HCT116 (cell line): ENCODE results near the gene SEC24A. TPM values are rescaled to one million over a fixed set of nuclear protein-coding genes. Genes with fewer than 3 reads are reported as not detected.

ENCODE experiments used
- ATAC-seq: fragments of 200-7000 bp; cut with Tn5 transposase; 2 replicates; pipeline ENCODE4 v1.9.1; 2020; ENCODE audit warnings: mild to moderate bottlenecking, moderate library complexity
- BruUV-seq: library from RNA; stranded (reverse); fragments of 400-500 nt; replicated peaks from 2 replicates; lab custom pipeline; 2021; lab: Mats Ljungman, UMichigan
- CTCF ChIA-PET: fragments of 300-600 bp; sonication (Branson Sonifier 250); formaldehyde crosslinking; loops from one replicate; lab custom pipeline; 2021; ENCODE audit warnings: antibody characterized with exemption; lab: Charles Lee
- POLR2A ChIA-PET: fragments of 300-600, 350-600 bp; sonication (Branson Sonifier 250); formaldehyde crosslinking; loops from one replicate; lab custom pipeline; 2021; ENCODE audit warnings: antibody characterized with exemption; lab: Charles Lee
- RAD21 ChIA-PET, 2 experiments: fragments of 300-600 bp; sonication (Branson Sonifier 250); formaldehyde crosslinking; loops; one replicate each; lab custom pipeline; 2023; ENCODE audit warnings: low total read pairs in 2 of 2; ENCODE audit not compliant: uncharacterized antibody in 2 of 2, unreplicated experiment in 2 of 2, low non-redundant PET in 1 of 2; lab: Charles Lee
- DNase-seq: peaks from one replicate; pipeline ENCODE4 v3.0.0-alpha.2; 2010; ENCODE audit warnings: low read depth, low spot score
- H2AFZ ChIP-seq: fragments of 200-600 bp; shearing (Covaris generic), sonication (generic); 2 replicates; pipeline ENCODE4 v1.6.1; 2017; ENCODE audit warnings: low read depth, mixed run types, mixed read lengths, antibody characterized with exemption, low read length; ENCODE audit not compliant: poor library complexity, severe bottlenecking
- H3K27ac ChIP-seq: 2 replicates; pipeline ENCODE4 v1.5.1; 2012; ENCODE audit warnings: low read depth, low read length
- H3K27me3 ChIP-seq: fragments of 200-600 bp; sonication (generic); 2 replicates; pipeline ENCODE4 v1.6.1; 2016; ENCODE audit warnings: mixed run types, low read length, mixed read lengths; ENCODE audit not compliant: insufficient read depth
- H3K36me3 ChIP-seq, 2 experiments: fragments of 200-500 bp in 1 of 2; fragments of 200-600 bp in 1 of 2; sonication (Bioruptor generic) in 1 of 2; sonication (generic) in 1 of 2; 2 replicates each; pipeline versions ENCODE4 v1.5.1 to v1.6.1; 2014 to 2016; ENCODE audit warnings: low read length in 2 of 2, inconsistent platforms in 1 of 2, mixed read lengths in 1 of 2, mixed run types in 1 of 2; ENCODE audit not compliant: insufficient read depth in 2 of 2, control insufficient read depth in 1 of 2
- H3K4me1 ChIP-seq, 2 experiments: fragments of 200-600 bp in 1 of 2; sonication (generic) in 1 of 2; 2 replicates each; pipeline versions ENCODE4 v1.5.1 to v1.6.1; 2012 to 2017; ENCODE audit warnings: low read length in 2 of 2, inconsistent platforms in 1 of 2, mild to moderate bottlenecking in 1 of 2, mixed read lengths in 1 of 2, mixed run types in 1 of 2, moderate library complexity in 1 of 2; ENCODE audit not compliant: insufficient read depth in 2 of 2, control insufficient read depth in 1 of 2
- H3K4me2 ChIP-seq: fragments of 200-600 bp; sonication (generic); 2 replicates; pipeline ENCODE4 v1.6.1; 2017; ENCODE audit warnings: mixed run types, low read length, mixed read lengths
- H3K4me3 ChIP-seq, 2 experiments: fragments of 200-600 bp in 1 of 2; sonication (generic) in 1 of 2; replicated peaks in 1 of 2; 2 replicates each; pipeline ENCODE4 v1.5.1; 2011 to 2016; ENCODE audit warnings: low read length in 2 of 2, control low read depth in 1 of 2, low read depth in 1 of 2, mild to moderate bottlenecking in 1 of 2, mixed read lengths in 1 of 2, mixed run types in 1 of 2
- H3K79me2 ChIP-seq: fragments of 200-600 bp; sonication (generic); 2 replicates; pipeline ENCODE4 v1.6.1; 2017; ENCODE audit warnings: mild to moderate bottlenecking, mixed run types, low read length, moderate library complexity, mixed read lengths; ENCODE audit not compliant: insufficient read depth
- H3K9ac ChIP-seq: fragments of 200-600 bp; sonication (generic); 2 replicates; pipeline ENCODE4 v1.6.1; 2016; ENCODE audit warnings: low read length, mixed read lengths
- H3K9me2 ChIP-seq: fragments of 200-600 bp; sonication (generic), shearing (Covaris generic); 2 replicates; pipeline ENCODE4 v1.6.1; 2017; ENCODE audit warnings: mixed run types, mild to moderate bottlenecking, moderate library complexity; ENCODE audit not compliant: insufficient read depth
- H3K9me3 ChIP-seq, 2 experiments: fragments of 200-500 bp in 1 of 2; fragments of 200-600 bp in 1 of 2; sonication (Bioruptor generic) in 1 of 2; sonication (generic) in 1 of 2; 2 replicates each; pipeline ENCODE4 v1.6.1; 2014 to 2017; ENCODE audit warnings: low read length in 2 of 2, mixed read lengths in 2 of 2, inconsistent platforms in 1 of 2, low read depth in 1 of 2, mild to moderate bottlenecking in 1 of 2, mixed run types in 1 of 2, moderate library complexity in 1 of 2; ENCODE audit not compliant: control insufficient read depth in 1 of 2, insufficient read depth in 1 of 2
- H4K20me1 ChIP-seq: fragments of 200-600 bp; sonication (generic), shearing (Covaris generic); 2 replicates; pipeline ENCODE4 v1.6.1; 2017; ENCODE audit warnings: mixed run types, mild to moderate bottlenecking, moderate library complexity; ENCODE audit not compliant: insufficient read depth
- CBX3 ChIP-seq: IDR thresholded peaks from 2 replicates; pipeline ENCODE4 v1.6.1; 2012; ENCODE audit warnings: low read depth
- CEBPB ChIP-seq: IDR thresholded peaks from 2 replicates; pipeline ENCODE4 v1.6.1; 2012; ENCODE audit warnings: low read depth
- EGR1 ChIP-seq: IDR thresholded peaks from 2 replicates; pipeline ENCODE4 v1.6.1; 2012; ENCODE audit warnings: low read depth
- ELF1 ChIP-seq: IDR thresholded peaks from 2 replicates; pipeline ENCODE4 v1.6.1; 2012; ENCODE audit warnings: low read depth, borderline replicate concordance
- EZH2 ChIP-seq: fragments of 200-600 bp; sonication (generic); IDR thresholded peaks from 2 replicates; pipeline ENCODE4 v1.6.1; 2017; ENCODE audit warnings: antibody characterized with exemption, mixed run types
- EZH2phosphoT487 ChIP-seq: fragments of 200-600 bp; IDR thresholded peaks from 2 replicates; pipeline ENCODE4 v1.6.1; 2018; ENCODE audit warnings: antibody characterized with exemption, borderline replicate concordance
- FOSL1 ChIP-seq: IDR thresholded peaks from 2 replicates; pipeline ENCODE4 v1.6.1; 2012; ENCODE audit warnings: low read depth
- POLR2A ChIP-seq: IDR thresholded peaks from 2 replicates; pipeline ENCODE4 v1.7.0; 2011; ENCODE audit warnings: borderline replicate concordance; ENCODE audit not compliant: insufficient read depth, insufficient read length; ENCODE audit errors: extremely low read depth
- POLR2AphosphoS5 ChIP-seq: IDR thresholded peaks from 2 replicates; pipeline ENCODE4 v1.6.1; 2011; ENCODE audit warnings: mild to moderate bottlenecking, low read depth, low read length, moderate library complexity
- RAD21 ChIP-seq: IDR thresholded peaks from 2 replicates; pipeline ENCODE4 v1.6.1; 2012; ENCODE audit warnings: low read depth, mild to moderate bottlenecking
- SP1 ChIP-seq: IDR thresholded peaks from 2 replicates; pipeline ENCODE4 v1.6.1; 2012; ENCODE audit warnings: low read depth
- SRF ChIP-seq: IDR thresholded peaks from 2 replicates; pipeline ENCODE4 v1.6.1; 2012; ENCODE audit warnings: low read depth
- TCF7L2 ChIP-seq: IDR thresholded peaks from 2 replicates; pipeline ENCODE4 v1.7.0; 2011; ENCODE audit warnings: borderline replicate concordance, inconsistent platforms; ENCODE audit not compliant: insufficient read depth, insufficient read length; ENCODE audit errors: extremely low read depth
- YY1 ChIP-seq: IDR thresholded peaks from 2 replicates; pipeline ENCODE4 v1.6.1; 2011; ENCODE audit warnings: low read length, low read depth, moderate library complexity, mild to moderate bottlenecking; ENCODE audit not compliant: insufficient replicate concordance; ENCODE audit errors: extremely low read depth
- ZFX ChIP-seq: fragments of 450-650 bp; IDR thresholded peaks from 2 replicates; pipeline ENCODE4 v1.6.1; 2017
- intact Hi-C: fragments of 100-400 bp; cut with micrococcal nuclease; formaldehyde crosslinking; loops from 2 replicates; pipeline ENCODE4 v1.10.0; 2022
- total RNA-seq: library from RNA; stranded (reverse); gene quantifications from one replicate; pipeline ENCODE4 v1.2.1, GENCODE V29; 2021; ENCODE audit not compliant: unreplicated experiment
- TF ChIP-seq, protein P1 (sequence below), 3 experiments: fragments of 200-600 bp in 1 of 3; sonication (generic) in 1 of 3; IDR thresholded peaks in 2 of 3; conservative IDR thresholded peaks in 1 of 3; 2 replicates each; pipeline ENCODE4 v1.5.1; 2012 to 2017; ENCODE audit warnings: low read depth in 2 of 3, low read length in 2 of 3, antibody characterized with exemption in 1 of 3, borderline replicate concordance in 1 of 3, control low read depth in 1 of 3, mild to moderate bottlenecking in 1 of 3, mixed read lengths in 1 of 3, mixed run types in 1 of 3, moderate library complexity in 1 of 3; ENCODE audit not compliant: insufficient read depth in 1 of 3
- TF ChIP-seq, protein P2 (sequence below): IDR thresholded peaks from 2 replicates; pipeline ENCODE4 v1.6.1; 2012
- TF ChIP-seq, protein P3 (sequence below): IDR thresholded peaks from 2 replicates; pipeline ENCODE4 v1.6.1; 2012; ENCODE audit warnings: low read depth

Gene SEC24A
- total RNA-seq, 1 experiment from 2014 or later: 16.8 TPM

DNA sequence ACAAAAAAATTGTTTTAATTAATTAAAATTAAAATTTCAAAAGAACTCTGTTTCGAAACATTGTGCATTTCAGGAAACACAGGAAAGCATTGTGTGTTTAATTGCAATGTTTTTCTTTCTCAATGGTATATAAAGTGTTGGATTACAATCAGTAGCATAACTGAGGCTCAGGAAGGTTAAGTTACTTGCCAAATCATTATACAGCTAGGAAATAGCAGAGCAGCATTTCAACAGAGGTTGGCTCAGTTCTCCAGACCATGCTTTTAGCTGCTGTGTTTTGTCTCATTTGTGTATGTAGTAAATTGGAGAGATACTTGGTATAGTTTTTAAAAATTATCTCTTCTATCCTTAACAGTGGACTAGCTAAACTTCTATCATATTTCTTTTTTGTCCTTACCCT, 59.7 kb downstream of the SEC24A start (continued):
- TF ChIP-seq, protein P1, sequence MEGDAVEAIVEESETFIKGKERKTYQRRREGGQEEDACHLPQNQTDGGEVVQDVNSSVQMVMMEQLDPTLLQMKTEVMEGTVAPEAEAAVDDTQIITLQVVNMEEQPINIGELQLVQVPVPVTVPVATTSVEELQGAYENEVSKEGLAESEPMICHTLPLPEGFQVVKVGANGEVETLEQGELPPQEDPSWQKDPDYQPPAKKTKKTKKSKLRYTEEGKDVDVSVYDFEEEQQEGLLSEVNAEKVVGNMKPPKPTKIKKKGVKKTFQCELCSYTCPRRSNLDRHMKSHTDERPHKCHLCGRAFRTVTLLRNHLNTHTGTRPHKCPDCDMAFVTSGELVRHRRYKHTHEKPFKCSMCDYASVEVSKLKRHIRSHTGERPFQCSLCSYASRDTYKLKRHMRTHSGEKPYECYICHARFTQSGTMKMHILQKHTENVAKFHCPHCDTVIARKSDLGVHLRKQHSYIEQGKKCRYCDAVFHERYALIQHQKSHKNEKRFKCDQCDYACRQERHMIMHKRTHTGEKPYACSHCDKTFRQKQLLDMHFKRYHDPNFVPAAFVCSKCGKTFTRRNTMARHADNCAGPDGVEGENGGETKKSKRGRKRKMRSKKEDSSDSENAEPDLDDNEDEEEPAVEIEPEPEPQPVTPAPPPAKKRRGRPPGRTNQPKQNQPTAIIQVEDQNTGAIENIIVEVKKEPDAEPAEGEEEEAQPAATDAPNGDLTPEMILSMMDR (IDR thresholded peaks at IDR 0.05 in 2 of 3, conservative IDR thresholded peaks at IDR 0.05 in 1 of 3; ENCODE audit: borderline replicate concordance in 1 of 3, insufficient read depth in 1 of 3, low read depth in 2 of 3, low read length in 2 of 3): no peak
- TF ChIP-seq CEBPB (no peak), ZFX (no peak), POLR2AphosphoS5 (no peak), TCF7L2 (no peak), RAD21 (no peak), ELF1 (no peak), EGR1 (no peak), POLR2A (no peak), EZH2 (no peak), SP1 (no peak), EZH2phosphoT487 (no peak)
- TF ChIP-seq, protein P2, sequence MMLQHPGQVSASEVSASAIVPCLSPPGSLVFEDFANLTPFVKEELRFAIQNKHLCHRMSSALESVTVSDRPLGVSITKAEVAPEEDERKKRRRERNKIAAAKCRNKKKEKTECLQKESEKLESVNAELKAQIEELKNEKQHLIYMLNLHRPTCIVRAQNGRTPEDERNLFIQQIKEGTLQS: no peak

DNA sequence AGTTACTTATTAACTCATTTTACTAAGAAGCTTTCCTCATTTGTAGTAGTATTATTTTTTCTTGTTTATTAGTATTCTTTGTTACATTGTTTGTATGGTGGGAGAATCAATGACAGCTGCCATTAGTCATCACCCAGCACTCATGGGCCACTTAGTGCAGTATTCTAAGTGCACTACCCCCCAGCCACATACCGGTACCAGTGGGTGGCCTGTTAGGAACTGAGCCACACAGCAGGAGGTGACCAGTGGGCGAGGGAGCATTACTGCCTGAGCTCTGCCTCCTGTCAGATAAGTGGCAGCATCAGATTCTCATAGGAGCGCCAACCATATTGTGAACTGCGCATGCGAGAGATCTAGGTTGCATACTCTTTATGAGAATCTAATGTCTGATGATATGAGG, 65.5 kb downstream of the SEC24A start:
- CTCF ChIA-PET: no interaction called here
- TF ChIP-seq YY1 (no peak), SRF (no peak), FOSL1 (no peak), POLR2AphosphoS5 (no peak), CBX3 (no peak), TCF7L2 (no peak), RAD21 (no peak)
- TF ChIP-seq, protein P1 (IDR thresholded peaks at IDR 0.05 in 2 of 3, conservative IDR thresholded peaks at IDR 0.05 in 1 of 3; ENCODE audit: borderline replicate concordance in 1 of 3, insufficient read depth in 1 of 3, low read depth in 2 of 3, low read length in 2 of 3): no peak
- TF ChIP-seq, protein P3, sequence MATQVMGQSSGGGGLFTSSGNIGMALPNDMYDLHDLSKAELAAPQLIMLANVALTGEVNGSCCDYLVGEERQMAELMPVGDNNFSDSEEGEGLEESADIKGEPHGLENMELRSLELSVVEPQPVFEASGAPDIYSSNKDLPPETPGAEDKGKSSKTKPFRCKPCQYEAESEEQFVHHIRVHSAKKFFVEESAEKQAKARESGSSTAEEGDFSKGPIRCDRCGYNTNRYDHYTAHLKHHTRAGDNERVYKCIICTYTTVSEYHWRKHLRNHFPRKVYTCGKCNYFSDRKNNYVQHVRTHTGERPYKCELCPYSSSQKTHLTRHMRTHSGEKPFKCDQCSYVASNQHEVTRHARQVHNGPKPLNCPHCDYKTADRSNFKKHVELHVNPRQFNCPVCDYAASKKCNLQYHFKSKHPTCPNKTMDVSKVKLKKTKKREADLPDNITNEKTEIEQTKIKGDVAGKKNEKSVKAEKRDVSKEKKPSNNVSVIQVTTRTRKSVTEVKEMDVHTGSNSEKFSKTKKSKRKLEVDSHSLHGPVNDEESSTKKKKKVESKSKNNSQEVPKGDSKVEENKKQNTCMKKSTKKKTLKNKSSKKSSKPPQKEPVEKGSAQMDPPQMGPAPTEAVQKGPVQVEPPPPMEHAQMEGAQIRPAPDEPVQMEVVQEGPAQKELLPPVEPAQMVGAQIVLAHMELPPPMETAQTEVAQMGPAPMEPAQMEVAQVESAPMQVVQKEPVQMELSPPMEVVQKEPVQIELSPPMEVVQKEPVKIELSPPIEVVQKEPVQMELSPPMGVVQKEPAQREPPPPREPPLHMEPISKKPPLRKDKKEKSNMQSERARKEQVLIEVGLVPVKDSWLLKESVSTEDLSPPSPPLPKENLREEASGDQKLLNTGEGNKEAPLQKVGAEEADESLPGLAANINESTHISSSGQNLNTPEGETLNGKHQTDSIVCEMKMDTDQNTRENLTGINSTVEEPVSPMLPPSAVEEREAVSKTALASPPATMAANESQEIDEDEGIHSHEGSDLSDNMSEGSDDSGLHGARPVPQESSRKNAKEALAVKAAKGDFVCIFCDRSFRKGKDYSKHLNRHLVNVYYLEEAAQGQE: no peak

More for the DNA sequence above, 65.5 kb downstream of the SEC24A start:
- Histone ChIP-seq H2AFZ (no peak overlapping the region), H3K27me3 (no peaks in the 10 kb centered on the region), H3K9me2 (no peaks in the 10 kb centered on the region), H3K36me3 (peaks cover 11 to 16% of the 10 kb centered on the region in 2 experiments; a peak in 3 of 4 replicates), H3K27ac (no peak overlapping the region), H3K9me3 (no peaks in the 10 kb centered on the region), H3K9ac (no peak overlapping the region), H3K4me1 (peaks cover 3 to 4% of the 10 kb centered on the region in 2 experiments; a peak in 2 of 4 replicates), H4K20me1 (no peaks in the 10 kb centered on the region), H3K4me3 (no peak overlapping the region), H3K4me2 (no peak overlapping the region), H3K79me2 (no peaks in the 10 kb centered on the region)
- POLR2A ChIA-PET: no interaction called here
- ATAC-seq: peak; percentile 60
- DNase-seq: no peak
- intact Hi-C loops: loop anchor here (10.0 kb wide), 1 partner anchor 49 kb away; no protein-coding TSS in a partner anchor
- no TSS peak for BruUV-seq
- RAD21 ChIA-PET: no interaction called here
